Activated naive CD8-positive, alpha-beta T cell (primary cell): ENCODE results near the gene ASCC2.
"Not testable (repeated sequence)": the region's sequence is repeated elsewhere in the genome, so short reads cannot be mapped to it uniquely, and the experiment has no call there.

Source experiments
- H3K27ac Mint-ChIP-seq: one replicate; pipeline ENCODE4 v1.8.0; 2021; ENCODE audit warnings: mixed read lengths
- H3K27me3 Mint-ChIP-seq: one replicate; pipeline ENCODE4 v1.8.0; 2021; ENCODE audit warnings: mixed read lengths
- H3K36me3 Mint-ChIP-seq: one replicate; pipeline ENCODE4 v1.8.0; 2021; ENCODE audit warnings: mixed read lengths
- H3K4me1 Mint-ChIP-seq: one replicate; pipeline ENCODE4 v1.8.0; 2021; ENCODE audit warnings: low read depth, mixed read lengths
- H3K4me3 Mint-ChIP-seq: one replicate; pipeline ENCODE4 v1.8.0; 2021; ENCODE audit warnings: mild to moderate bottlenecking, mixed read lengths
- H3K9me3 Mint-ChIP-seq: one replicate; pipeline ENCODE4 v1.8.0; 2021; ENCODE audit warnings: low read depth, mixed read lengths

Gene ASCC2

GRCh38 chr22:29836791-29837370, 1.2 kb downstream of the ASCC2 start:
- H3K4me1 Mint-ChIP-seq = peaks cover 46% of the 10 kb centered on the region
- not testable (repeated sequence) for H3K36me3 Mint-ChIP-seq, H3K27ac Mint-ChIP-seq, H3K27me3 Mint-ChIP-seq, H3K9me3 Mint-ChIP-seq
- H3K4me3 Mint-ChIP-seq = peak overlapping the region; percentile 99

GRCh38 chr22:29834046-29834445, 4.0 kb downstream of the ASCC2 start:
- no peak overlapping the region for H3K27ac Mint-ChIP-seq
- peaks cover 10% of the 10 kb centered on the region for H3K36me3 Mint-ChIP-seq
- peaks cover 56% of the 10 kb centered on the region for H3K4me1 Mint-ChIP-seq
- H3K9me3 Mint-ChIP-seq = no peaks in the 10 kb centered on the region
- H3K27me3 Mint-ChIP-seq = no peaks in the 10 kb centered on the region
- no peak overlapping the region for H3K4me3 Mint-ChIP-seq

- H3K36me3 Mint-ChIP-seq = peaks cover 11% of the 10 kb centered on the region
- H3K27ac Mint-ChIP-seq = no peak overlapping the region
- H3K27me3 Mint-ChIP-seq = no peaks in the 10 kb centered on the region
- H3K9me3 Mint-ChIP-seq = no peaks in the 10 kb centered on the region
- H3K4me1 Mint-ChIP-seq = peaks cover 53% of the 10 kb centered on the region
- no peak overlapping the region for H3K4me3 Mint-ChIP-seq
Measured at GRCh38 chr22:29833392-29833965, 4.6 kb downstream of the ASCC2 start.

GRCh38 chr22:29831958-29832357, 6.1 kb downstream of the ASCC2 start:
- Mint-ChIP-seq H3K27me3 (no peaks in the 10 kb centered on the region), H3K9me3 (no peaks in the 10 kb centered on the region), H3K4me3 (no peak overlapping the region), H3K27ac (no peak overlapping the region), H3K4me1 (peaks cover 47% of the 10 kb centered on the region), H3K36me3 (peaks cover 12% of the 10 kb centered on the region)

- no peak overlapping the region for H3K4me3 Mint-ChIP-seq
- no peaks in the 10 kb centered on the region for H3K27me3 Mint-ChIP-seq
- H3K9me3 Mint-ChIP-seq = no peaks in the 10 kb centered on the region
- peak overlapping the region; percentile 22 for H3K27ac Mint-ChIP-seq
- peaks cover 41% of the 10 kb centered on the region for H3K4me1 Mint-ChIP-seq
- H3K36me3 Mint-ChIP-seq = peaks cover 12% of the 10 kb centered on the region
Measured at GRCh38 chr22:29831186-29831921, 6.7 kb downstream of the ASCC2 start.

- Mint-ChIP-seq H3K4me1 (peaks cover 34% of the 10 kb centered on the region), H3K36me3 (peaks cover 8% of the 10 kb centered on the region), H3K27ac (no peak overlapping the region), H3K9me3 (no peaks in the 10 kb centered on the region), H3K4me3 (no peak overlapping the region), H3K27me3 (no peaks in the 10 kb centered on the region)
Measured at GRCh38 chr22:29830585-29830984, 7.5 kb downstream of the ASCC2 start.

- H3K36me3 Mint-ChIP-seq, H3K27ac Mint-ChIP-seq, H3K4me3 Mint-ChIP-seq, H3K9me3 Mint-ChIP-seq, H3K27me3 Mint-ChIP-seq: not testable (repeated sequence)
- peaks cover 18% of the 10 kb centered on the region for H3K4me1 Mint-ChIP-seq
Measured at GRCh38 chr22:29827726-29828125, 10.3 kb downstream of the ASCC2 start.

GRCh38 chr22:29827091-29827490, 11.0 kb downstream of the ASCC2 start:
- Mint-ChIP-seq H3K36me3 (peaks cover 11% of the 10 kb centered on the region), H3K9me3 (no peaks in the 10 kb centered on the region), H3K4me3 (no peak overlapping the region), H3K27ac (no peak overlapping the region), H3K4me1 (peaks cover 17% of the 10 kb centered on the region), H3K27me3 (no peaks in the 10 kb centered on the region)

- Mint-ChIP-seq H3K36me3 (peaks cover 15% of the 10 kb centered on the region), H3K9me3 (no peaks in the 10 kb centered on the region), H3K4me1 (peaks cover 16% of the 10 kb centered on the region), H3K27ac (no peak overlapping the region), H3K27me3 (no peaks in the 10 kb centered on the region), H3K4me3 (no peak overlapping the region)
Measured at GRCh38 chr22:29825578-29825977, 12.5 kb downstream of the ASCC2 start.

GRCh38 chr22:29824677-29825076, 13.4 kb downstream of the ASCC2 start:
- Mint-ChIP-seq H3K27ac (no peak overlapping the region), H3K4me1 (peaks cover 10% of the 10 kb centered on the region), H3K4me3 (no peak overlapping the region), H3K27me3 (no peaks in the 10 kb centered on the region), H3K36me3 (peaks cover 15% of the 10 kb centered on the region), H3K9me3 (no peaks in the 10 kb centered on the region)

- Mint-ChIP-seq H3K27ac (no peak overlapping the region), H3K4me3 (no peak overlapping the region), H3K9me3 (no peaks in the 10 kb centered on the region), H3K27me3 (no peaks in the 10 kb centered on the region), H3K36me3 (peaks cover 23% of the 10 kb centered on the region), H3K4me1 (peaks cover 5% of the 10 kb centered on the region)
Measured at GRCh38 chr22:29821291-29822016, 16.6 kb downstream of the ASCC2 start.

GRCh38 chr22:29820961-29821290, 17.1 kb downstream of the ASCC2 start:
- Mint-ChIP-seq H3K4me3 (no peak overlapping the region), H3K27ac (no peak overlapping the region)

GRCh38 chr22:29819501-29819900, 18.6 kb downstream of the ASCC2 start:
- Mint-ChIP-seq H3K4me1 (peaks cover 5% of the 10 kb centered on the region), H3K4me3 (no peak overlapping the region), H3K9me3 (no peaks in the 10 kb centered on the region), H3K27ac (no peak overlapping the region), H3K27me3 (no peaks in the 10 kb centered on the region), H3K36me3 (peaks cover 27% of the 10 kb centered on the region)

More at GRCh38 chr22:29820961-29821290, 17.1 kb downstream of the ASCC2 start:
- H3K4me1 Mint-ChIP-seq = peaks cover 5% of the 10 kb centered on the region
- no peaks in the 10 kb centered on the region for H3K9me3 Mint-ChIP-seq
- peaks cover 23% of the 10 kb centered on the region for H3K36me3 Mint-ChIP-seq
- H3K27me3 Mint-ChIP-seq = no peaks in the 10 kb centered on the region

- Mint-ChIP-seq H3K36me3 (peaks cover 24% of the 10 kb centered on the region), H3K4me3 (no peak overlapping the region), H3K27me3 (no peaks in the 10 kb centered on the region), H3K27ac (no peak overlapping the region), H3K9me3 (no peaks in the 10 kb centered on the region), H3K4me1 (peaks cover 5% of the 10 kb centered on the region)
Measured at GRCh38 chr22:29817724-29818123, 20.4 kb downstream of the ASCC2 start.

GRCh38 chr22:29816980-29817379, 21.1 kb downstream of the ASCC2 start:
- Mint-ChIP-seq H3K36me3 (peaks cover 24% of the 10 kb centered on the region), H3K27ac (no peak overlapping the region), H3K4me1 (peaks cover 5% of the 10 kb centered on the region), H3K4me3 (no peak overlapping the region), H3K27me3 (no peaks in the 10 kb centered on the region), H3K9me3 (no peaks in the 10 kb centered on the region)
